ENCODE data around the gene AR.
"Not testable (repeated sequence)": the region's sequence is repeated elsewhere in the genome, so short reads cannot be mapped to it uniquely, and the experiment has no call there.

The AR gene

DNA sequence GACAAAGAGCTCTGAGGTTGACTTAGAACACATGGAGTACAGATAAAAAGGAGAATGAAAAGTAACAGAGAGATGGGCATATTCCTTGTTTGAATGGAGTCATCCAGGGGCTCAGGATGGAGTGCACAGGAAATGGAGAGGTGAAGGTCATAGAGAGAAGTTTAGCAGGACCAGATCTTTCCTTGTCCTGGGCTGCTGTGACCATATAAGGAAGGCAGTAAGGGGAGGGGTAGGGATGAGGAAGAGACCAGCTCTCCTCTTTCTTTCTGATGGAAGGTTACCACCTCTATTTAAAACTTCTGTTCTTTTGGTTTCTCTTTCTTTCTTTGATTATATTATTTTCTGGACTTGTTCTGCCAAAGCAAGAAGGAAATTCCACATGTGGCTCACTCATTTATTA, 27.0 kb downstream of the AR start:
- DNase-seq: no peak

DNA sequence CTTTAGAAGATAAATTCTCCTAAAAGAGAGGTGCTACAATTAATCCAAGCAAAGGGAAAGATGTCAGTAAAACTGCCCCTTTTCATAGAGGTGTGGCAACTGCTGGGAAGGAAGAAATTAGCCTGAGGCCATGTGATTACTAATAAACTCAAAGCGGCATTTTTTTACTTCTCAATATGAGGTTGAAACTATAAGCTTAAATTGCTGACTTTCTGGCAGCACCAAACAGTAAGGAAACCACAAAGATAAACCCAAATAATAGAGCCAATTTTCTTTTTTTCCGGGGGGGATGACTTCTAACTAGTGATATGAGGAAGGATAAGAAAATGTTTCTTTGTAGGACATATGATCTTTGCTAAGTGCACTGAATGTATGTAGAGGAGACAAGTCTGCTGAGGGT, 30.9 kb downstream of the AR start:
- DNase-seq: no peak

DNA sequence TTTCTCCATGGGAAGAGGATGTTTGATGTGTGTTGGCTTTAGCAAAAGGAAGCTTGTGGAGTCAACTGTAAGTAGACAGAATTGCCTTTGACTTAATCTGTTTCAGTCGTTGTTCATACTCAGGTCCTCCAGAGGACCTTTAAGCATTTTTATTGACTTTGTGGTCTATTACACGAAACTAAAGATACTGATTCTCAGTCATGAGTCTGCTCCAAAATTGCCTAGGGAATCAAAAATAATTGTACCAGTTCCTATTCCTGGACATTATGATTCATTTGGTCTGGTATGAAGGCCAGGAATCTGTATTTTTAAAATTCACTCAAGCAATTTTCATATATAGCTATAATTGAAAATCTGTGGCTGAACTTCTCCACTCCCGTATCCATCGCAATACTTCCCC, 38.6 kb downstream of the AR start:
- DNase-seq: no peak

DNA sequence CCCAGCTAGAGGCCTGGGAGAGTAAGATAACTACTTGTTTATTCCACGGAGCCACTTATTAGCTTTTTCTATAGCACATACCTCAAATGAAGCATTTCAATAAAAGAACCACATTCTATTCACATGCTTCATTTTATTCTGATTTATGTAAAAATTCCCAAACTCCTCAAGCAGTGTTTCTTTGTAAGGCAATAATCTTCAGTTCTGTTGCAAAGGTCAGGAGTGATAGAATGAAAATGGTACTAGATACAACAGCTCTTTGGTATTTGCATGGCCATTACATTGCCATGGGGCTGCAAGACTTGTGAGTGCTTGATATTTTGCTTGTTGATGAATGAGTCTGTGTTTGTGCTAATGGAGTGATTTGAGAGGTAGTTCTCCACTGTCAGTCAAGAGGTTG, 39.4 kb downstream of the AR start:
- no peak for DNase-seq

DNA sequence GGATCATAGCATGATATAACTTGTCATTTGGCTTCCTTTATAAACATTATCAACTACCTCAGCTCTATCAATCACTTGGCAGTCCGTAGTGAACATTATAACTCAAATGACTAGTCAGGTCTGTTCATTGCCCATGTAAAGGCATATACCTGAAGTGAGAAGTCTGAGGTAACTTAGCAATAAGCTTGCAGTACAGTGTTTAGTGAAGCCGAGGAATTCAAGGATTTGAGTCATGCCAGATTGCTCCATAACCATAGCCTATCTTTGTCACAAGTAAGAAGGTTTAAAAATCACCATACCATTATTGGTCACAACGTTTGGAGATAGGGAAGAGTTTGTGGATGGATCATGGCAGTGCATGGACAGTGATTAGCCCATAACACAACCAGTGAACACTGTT, 41.6 kb downstream of the AR start:
- DNase-seq: no peak

DNA sequence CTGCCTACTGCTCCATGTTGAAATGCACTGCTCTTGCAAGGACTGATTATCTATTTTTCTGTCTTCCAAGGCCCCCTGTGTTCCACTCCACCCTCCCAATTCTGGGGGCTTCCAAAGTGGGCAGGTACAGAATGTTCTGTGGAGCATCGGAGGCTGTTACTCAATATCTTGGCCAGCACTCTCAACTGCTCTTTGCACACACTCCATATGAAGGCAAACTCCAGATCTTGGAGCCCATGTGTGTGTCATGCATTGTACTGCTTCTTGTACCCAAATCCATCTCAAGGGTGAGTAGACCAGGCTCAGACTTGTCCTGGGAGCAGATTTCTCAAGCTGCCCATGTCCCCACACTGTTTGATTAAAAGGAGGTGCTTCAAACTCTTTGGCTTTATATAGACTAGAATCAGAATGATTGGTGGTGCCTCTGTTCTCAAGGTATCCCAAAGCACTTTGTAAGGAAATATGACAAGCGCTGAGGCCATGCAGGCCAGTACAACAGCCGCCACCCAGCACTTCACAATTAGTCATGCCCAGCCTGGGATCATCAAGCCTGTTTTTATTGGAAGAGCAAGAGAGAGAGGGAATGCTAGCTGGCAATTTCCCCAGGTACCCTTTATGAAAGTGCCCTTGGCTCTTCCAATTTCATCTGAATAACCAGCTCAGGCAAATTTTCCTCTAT, 44.3 kb downstream of the AR start:
- no peak for DNase-seq

DNA sequence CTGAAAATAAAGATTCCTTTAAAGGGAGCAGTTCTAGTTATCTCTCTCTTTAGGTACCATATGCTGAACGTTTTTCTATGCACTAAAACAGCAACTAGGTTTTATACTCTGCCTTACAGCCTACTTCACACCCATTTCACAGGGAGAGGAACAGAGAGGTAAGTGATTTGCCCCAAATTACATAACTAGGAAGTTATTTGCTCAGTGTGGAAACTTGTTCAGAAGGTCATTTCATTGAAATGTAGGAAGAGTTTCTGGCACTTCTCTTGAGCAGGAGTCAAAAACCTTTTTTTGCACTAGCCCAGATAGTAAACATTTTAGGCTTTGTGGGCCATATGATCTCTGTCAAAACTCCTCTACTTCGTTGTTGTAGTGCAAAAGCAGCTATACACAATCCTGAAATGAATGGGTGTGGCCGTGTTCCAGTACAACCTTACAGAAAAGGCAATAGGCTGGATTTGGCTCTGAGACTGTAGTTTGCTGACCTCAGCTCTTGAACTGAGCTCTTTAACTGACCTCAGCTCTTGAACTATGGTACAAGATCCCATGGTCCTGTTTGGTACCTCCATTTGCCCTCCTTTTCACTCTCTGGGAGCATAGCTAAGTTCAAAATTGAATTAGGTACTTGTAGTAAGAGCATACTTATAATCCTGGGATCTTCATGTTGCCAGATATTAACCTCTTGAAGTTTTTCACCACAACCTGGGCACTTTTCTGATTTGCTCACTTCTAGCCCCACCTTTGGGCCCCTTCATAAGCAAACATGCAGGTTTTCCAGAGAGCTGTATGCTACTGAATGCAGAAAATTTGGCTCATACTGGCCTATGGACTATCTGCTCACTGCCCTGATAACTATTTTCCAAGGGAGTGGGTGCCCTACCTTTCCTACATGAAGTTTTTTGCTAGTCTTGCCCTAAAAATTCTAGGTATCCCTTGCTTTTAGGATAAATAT, 53.3 kb downstream of the AR start:
- no peak for DNase-seq

DNA sequence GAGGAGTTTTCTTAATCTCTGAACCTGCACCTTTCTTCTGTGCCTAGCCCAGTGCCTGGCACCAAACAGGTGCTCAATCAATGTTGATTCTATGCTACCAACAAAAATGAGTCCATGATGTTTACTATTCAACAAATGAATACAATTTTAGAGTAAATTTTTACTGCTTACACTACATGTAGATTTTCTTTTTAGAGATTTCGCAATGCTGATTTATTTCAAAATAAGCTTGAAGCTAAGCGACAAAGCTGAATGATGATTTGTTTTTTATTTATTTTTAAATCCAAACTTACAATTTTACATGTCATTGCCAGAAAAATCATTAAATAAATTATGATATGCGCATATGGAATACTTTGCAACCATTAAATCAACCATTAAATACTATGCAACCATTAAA, 55.7 kb downstream of the AR start:
- DNase-seq: no peak

DNA sequence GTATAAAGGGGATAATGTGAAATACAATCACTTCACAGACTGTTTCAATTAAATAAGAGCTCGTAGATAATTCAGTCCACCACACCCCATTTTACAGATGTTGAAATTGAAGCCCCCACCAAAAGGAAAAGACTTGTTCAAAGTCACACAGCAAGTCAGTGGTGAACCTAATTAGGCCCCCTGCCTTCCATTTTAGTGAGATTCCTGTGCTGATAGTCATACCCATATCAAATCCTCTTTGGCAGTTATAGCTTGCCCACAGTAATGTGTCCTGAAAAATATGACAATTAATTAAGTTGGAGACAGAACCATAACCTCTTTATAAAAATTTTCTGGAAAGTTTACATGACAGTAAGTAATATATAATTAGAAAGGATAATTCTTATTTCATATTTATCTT, 58.0 kb downstream of the AR start:
- DNase-seq: no peak

DNA sequence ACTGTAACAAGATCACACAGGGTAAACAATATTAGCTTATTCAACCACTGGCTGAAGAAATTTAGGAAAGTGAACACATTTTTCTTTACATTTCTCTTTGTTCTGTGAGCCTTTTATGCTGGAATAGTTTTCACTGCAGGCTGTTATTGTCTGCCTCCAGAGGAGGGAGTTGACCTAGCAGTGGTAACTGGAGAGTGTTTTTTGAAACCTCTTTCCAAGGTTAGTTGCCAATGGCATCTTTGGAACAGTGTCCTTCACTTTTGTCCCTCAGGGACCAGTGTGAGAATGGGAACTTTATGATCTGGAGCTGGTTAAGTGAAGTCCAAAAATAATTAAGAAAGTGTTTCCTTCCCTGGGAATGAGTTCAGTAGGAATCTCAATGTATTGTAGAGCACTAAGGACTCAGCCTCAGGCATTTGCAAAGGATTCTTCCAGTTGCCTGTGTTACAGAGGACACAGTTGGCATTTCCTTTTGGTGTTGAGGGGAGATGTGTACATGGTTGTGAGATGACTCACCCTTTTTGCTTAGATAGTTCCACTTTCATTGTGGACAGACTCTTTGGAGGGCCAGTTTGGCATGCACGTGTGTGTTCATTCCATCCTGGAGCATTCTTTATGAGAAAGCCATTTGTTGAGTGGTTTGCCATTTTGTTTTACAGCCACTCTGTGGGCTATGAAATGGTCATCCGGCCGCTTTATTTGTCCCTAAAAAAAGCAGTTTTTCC, 61.3 kb downstream of the AR start:
- no peak for DNase-seq

DNA sequence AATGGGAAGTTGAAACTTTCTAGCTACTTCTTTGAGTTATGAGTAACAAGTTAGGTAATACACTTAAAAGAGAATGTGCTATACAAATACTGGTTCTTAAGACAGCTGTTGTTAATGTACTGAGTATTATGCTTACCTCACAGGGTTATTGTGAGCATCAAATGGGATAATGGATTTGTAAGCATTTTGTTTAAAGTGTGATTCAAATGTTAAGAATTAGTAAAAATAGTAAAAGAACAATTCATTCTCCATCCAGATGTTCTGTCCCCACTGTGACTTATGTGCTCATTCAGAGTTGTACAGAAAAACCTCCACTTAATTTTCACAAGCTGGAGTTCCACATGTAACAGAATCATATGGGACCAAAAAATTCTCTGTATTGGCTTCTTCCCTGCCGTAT, 63.6 kb downstream of the AR start:
- DNase-seq: no peak

DNA sequence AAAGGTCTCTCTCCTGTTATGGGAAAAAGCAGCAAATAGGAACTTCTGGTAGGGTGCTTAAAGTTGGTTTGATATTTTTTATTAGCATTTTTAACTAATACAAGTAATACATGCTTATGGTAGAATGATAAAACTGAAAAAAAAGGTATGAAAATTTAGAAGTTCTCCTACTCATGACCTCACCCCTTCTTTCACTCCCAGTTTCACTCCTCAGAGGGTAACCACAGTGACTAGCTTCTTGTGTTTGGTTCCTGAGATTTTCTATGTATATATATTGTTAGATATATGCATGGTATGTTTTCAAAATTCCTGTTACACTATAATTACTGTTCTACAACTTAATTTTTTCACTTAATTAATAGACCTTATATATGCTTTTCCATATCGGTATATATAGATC, 66.5 kb downstream of the AR start:
- no peak for DNase-seq

DNA sequence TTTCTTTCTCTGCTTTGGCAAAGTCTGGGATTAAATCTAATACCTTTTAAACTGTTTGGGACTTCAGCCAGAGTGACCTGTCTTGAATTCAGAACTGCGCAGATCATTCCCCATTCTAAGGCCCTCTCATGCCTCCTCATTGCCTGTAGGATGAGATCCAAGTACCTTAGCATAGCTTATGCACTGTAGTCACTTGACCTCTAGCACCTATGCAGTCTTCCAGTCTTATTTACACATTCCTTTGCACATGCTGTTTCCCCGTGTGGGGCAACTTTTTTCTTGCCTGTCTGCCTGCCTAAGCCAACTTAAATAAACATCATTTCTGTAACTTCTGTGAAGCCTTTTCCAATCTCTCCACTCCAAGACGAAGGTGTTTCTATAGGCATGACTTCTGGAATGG, 68.4 kb downstream of the AR start:
- DNase-seq: no peak

DNA sequence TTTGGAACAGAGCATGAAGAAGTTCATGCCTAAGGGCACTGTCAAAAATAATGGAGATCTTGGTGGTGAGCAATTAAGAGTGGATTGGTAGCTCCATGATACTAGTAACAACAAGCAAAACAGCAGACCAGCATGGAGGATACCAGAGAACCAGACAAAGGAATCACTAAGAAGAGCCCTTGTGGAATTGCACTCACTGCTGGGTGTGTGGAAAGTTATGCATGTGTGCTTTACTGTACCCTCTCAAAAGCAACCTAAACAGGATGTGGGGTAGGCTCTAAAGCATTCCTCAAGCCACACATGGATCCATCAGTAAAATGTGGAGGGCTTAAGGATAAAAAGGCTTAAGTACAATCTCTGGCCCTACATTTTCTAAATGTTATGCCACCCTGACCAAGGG, 69.5 kb downstream of the AR start:
- no peak for DNase-seq

DNA sequence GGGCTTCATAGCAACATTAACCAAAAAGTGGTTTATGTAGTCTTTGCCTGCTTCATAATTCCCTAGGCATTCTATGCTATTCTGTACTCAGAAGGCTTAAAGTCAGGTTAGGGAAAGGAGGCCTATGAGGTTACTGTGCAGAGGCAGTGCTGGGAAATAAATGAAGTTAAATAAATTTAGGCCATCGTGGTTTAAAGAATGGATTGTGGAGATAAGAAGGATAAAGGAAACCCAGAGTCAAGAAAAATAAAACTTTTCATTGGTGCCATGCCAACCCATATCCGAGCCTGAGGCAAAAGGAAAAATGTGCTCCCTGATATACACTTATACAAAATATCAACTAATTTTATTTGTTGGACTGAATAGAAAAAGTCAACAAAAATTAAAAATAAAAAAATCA, 70.2 kb downstream of the AR start:
- no peak for DNase-seq

DNA sequence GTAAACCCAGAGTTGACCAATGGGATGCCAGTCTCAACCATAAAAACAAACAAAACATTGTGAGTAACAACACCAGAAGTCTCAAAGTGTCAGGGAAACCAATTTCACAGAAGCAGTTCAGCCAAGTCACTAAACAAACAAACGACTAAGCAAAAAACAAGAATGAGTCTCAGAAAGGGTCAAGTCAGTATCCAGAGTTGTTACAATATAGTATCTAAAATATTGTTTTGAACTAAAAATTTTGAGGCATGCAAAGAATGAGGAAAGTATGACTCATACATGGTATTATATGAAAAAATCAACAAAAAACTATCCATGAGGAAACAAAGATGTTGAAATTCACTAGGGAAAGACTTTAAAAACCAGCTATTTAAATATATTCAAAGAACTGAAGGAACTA, 70.6 kb downstream of the AR start:
- DNase-seq: no peak

DNA sequence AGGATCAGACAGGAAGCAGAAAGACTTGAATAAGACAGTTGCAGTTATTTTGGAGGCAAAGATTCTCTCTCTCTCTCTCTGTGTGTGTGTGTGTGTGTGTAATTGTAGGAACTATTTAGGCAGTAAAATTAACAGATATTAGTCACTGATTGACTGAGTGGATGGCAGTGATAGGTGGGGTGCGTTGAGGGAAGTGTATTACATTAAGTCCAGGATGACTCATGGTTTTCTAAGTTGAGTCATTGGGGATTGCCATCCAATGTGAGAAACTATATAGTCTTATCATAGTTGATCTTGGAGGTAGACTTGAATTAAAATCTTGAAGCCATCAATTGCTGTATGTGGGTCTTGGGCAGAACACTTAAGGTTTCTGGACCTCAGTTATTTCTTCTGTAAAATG, 75.4 kb downstream of the AR start:
- DNase-seq: no peak

DNA sequence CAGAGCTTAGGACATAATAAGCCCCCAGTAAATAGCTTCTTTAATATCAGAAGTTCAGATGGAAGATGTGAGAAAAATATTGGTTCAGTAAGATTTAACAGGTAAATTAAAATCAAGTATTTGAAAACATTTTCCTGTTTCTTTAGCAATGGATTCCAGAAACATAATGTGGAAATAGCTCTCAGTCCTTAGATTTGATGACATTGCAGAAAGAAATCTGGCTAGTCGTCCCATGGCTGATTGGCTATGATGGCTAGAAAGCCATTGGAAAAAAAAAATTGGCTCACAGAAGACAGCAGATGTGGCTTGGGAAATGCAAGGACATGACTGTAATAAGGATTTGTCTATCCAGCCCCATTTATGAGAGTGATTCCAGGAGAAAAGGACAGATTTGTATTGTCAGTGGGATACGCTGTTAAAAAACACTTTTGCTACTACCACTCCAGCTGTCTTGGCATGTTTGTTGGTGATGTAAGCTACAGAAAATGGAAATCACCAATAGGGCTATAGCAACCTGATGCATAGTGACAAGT, 78.3 kb downstream of the AR start:
- no peak for DNase-seq

DNA sequence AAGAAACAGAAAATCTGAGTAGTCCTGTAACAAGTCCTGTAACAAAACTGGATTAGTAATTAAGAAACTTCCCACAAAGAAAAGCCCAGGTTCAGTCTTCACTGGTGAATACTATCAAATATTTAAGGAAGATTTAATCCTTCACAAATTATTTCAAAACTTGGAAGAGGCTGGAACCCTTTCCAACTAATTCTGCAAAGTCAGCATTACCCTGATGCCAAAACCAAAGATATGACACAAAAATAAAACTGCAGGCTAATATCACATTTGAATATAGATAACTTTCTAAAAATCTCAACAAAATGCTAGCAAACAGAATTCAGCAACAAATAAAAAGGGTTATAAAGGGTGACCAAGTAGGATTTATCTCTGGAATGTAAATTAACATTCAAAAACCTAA, 80.5 kb downstream of the AR start:
- no peak for DNase-seq

DNA sequence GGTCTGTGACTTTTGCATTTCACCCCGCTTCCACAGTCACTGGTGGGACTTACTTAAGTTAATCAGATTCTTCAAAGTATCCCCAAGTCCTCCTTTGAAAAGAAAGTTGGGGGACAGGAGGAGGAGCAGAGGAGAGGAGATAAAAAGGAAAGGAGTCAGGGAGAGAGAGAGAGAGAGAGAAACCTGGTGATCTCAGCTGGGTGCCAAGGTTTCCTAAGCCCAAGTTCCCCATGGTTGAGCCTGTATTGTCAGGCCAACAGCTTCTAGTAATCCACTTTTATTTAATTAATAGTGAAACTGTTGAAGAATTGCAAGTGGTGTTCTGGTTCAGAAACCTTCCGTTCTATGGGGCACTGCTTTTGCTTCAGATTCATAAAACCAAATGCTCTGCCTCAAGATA, 91.6 kb downstream of the AR start:
- no peak for DNase-seq

DNA sequence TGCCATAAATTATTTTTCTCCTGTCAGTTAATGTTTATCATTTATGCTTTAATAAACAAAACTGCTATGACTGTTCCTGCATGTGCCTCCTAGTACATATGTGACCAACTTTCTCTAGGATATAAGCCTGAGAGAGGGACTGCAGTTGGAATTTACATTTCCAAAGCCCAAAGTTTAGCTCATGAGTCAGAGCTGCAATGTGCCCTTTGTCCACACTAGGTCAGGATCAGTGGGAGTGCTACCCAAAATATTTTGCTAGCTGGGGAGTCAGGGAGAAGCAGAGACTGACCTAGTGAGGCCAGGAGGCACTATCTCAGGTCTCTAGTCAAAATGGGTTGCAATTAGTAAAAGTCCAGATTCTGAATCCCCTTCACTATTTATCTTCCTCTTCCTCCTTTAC, 92.7 kb downstream of the AR start:
- no peak for DNase-seq

DNA sequence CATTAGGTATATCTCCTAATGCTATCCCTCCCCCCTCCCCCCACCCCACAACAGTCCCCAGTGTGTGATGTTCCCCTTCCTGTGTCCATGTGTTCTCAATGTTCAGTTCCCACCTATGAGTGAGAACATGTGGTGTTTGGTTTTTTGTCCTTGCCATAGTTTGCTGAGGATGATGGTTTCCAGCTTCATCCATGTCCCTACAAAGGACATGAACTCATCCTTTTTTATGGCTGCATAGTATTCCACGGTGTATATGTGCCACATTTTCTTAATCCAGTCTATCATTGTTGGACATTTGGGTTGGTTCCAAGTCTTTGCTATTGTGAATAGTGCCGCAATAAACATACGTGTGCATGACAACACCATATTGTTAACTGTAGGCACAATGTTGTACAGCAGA, 93.5 kb downstream of the AR start:
- not testable (repeated sequence) for DNase-seq

DNA sequence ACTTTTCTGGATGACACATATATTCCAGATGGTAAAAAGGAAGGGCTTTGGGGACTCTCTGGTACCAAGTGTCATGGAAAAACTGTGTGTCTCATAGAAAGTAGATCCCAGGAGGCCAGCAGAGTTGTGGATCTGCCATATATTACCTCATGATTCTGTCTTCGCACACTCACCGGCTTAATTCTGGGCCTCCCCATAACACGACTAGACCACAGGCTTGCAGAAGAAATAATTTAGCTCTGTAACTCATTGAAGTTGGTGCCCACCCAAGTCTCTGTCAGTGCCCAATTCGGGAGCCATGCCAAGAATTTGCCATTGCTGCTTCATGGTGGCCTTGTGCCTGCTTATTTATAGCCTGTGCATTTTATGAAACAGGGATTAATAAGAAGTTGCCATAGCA, 104.5 kb downstream of the AR start:
- DNase-seq: no peak
